KOPT-K1 (cell line): ENCODE results near the gene HSD17B7.
"Not testable (repeated sequence)": the region's sequence is repeated elsewhere in the genome, so short reads cannot be mapped to it uniquely, and the experiment has no call there.

Experiments used
- H3K27ac ChIP-seq: fragments of 200-600 bp; sonication (generic); 2 replicates; pipeline ENCODE4 v1.5.1; 2016; ENCODE audit warnings: antibody characterized with exemption, mild to moderate bottlenecking, low read depth, low read length; ENCODE audit not compliant: poor library complexity, severe bottlenecking
- H3K36me3 ChIP-seq: fragments of 200-600 bp; sonication (generic); 2 replicates; pipeline ENCODE4 v1.5.1; 2017; ENCODE audit warnings: antibody characterized with exemption, mild to moderate bottlenecking, low read length, moderate library complexity; ENCODE audit not compliant: insufficient read depth
- H3K9me3 ChIP-seq: fragments of 200-600 bp; sonication (generic); 2 replicates; pipeline ENCODE4 v1.5.1; 2017; ENCODE audit warnings: antibody characterized with exemption, low read length, mild to moderate bottlenecking; ENCODE audit not compliant: insufficient read depth, poor library complexity, severe bottlenecking

HSD17B7 gene

GRCh38 chr1:162790303-162790984, at the start of gene HSD17B7:
TSS of gene HSD17B7 (plus strand) at chr1:162790702. CDS start at chr1:162790801, 99 bp downstream.
- Histone ChIP-seq H3K27ac (peak within 1 kb of the TSS; percentile 68), H3K36me3 (peaks cover 14% of the 10 kb centered on the region; the same call in 1 of the 2 replicates)
- H3K9me3 ChIP-seq = not testable (repeated sequence)

GRCh38 chr1:162740755-162741154, 49.7 kb upstream of the HSD17B7 start:
- H3K36me3 ChIP-seq = no peaks in the 10 kb centered on the region
- no peaks in the 10 kb centered on the region for H3K9me3 ChIP-seq
- H3K27ac ChIP-seq = no peak overlapping the region

GRCh38 chr1:162741574-162741973, 48.9 kb upstream of the HSD17B7 start:
- Histone ChIP-seq H3K27ac (no peak overlapping the region), H3K9me3 (no peaks in the 10 kb centered on the region), H3K36me3 (no peaks in the 10 kb centered on the region)

GRCh38 chr1:162746264-162746942, 44.1 kb upstream of the HSD17B7 start:
- not testable (repeated sequence) for H3K36me3 ChIP-seq, H3K27ac ChIP-seq, H3K9me3 ChIP-seq

- Histone ChIP-seq H3K9me3 (no peaks in the 10 kb centered on the region), H3K27ac (no peak overlapping the region), H3K36me3 (no peaks in the 10 kb centered on the region)
Observed at GRCh38 chr1:162753001-162753658, 37.4 kb upstream of the HSD17B7 start.

GRCh38 chr1:162753998-162754585, 36.4 kb upstream of the HSD17B7 start:
- H3K27ac ChIP-seq = no peak overlapping the region
- H3K36me3 ChIP-seq = no peaks in the 10 kb centered on the region
- no peaks in the 10 kb centered on the region for H3K9me3 ChIP-seq

GRCh38 chr1:162755306-162755705, 35.2 kb upstream of the HSD17B7 start:
- no peak overlapping the region for H3K27ac ChIP-seq
- no peaks in the 10 kb centered on the region for H3K9me3 ChIP-seq
- no peaks in the 10 kb centered on the region for H3K36me3 ChIP-seq

- Histone ChIP-seq H3K9me3 (no peaks in the 10 kb centered on the region), H3K36me3 (no peaks in the 10 kb centered on the region), H3K27ac (no peak overlapping the region)
Observed at GRCh38 chr1:162756523-162756922, 34.0 kb upstream of the HSD17B7 start.

GRCh38 chr1:162757476-162757875, 33.0 kb upstream of the HSD17B7 start:
- no peaks in the 10 kb centered on the region for H3K9me3 ChIP-seq
- H3K27ac ChIP-seq = no peak overlapping the region
- H3K36me3 ChIP-seq = no peaks in the 10 kb centered on the region

- H3K9me3 ChIP-seq = peaks cover 6% of the 10 kb centered on the region
- no peaks in the 10 kb centered on the region for H3K36me3 ChIP-seq
- no peak overlapping the region for H3K27ac ChIP-seq
Observed at GRCh38 chr1:162765788-162766187, 24.7 kb upstream of the HSD17B7 start.

- H3K36me3 ChIP-seq = no peaks in the 10 kb centered on the region
- H3K9me3 ChIP-seq = peaks cover 6% of the 10 kb centered on the region
- no peak overlapping the region for H3K27ac ChIP-seq
Observed at GRCh38 chr1:162772571-162773154, 17.8 kb upstream of the HSD17B7 start.

- Histone ChIP-seq H3K36me3 (no peaks in the 10 kb centered on the region), H3K27ac (no peak overlapping the region), H3K9me3 (peaks cover 6% of the 10 kb centered on the region)
Observed at GRCh38 chr1:162774007-162774406, 16.5 kb upstream of the HSD17B7 start.

- Histone ChIP-seq H3K27ac (no peak overlapping the region), H3K9me3 (no peaks in the 10 kb centered on the region), H3K36me3 (no peaks in the 10 kb centered on the region)
Observed at GRCh38 chr1:162779043-162779442, 11.5 kb upstream of the HSD17B7 start.

GRCh38 chr1:162782671-162783070, 7.8 kb upstream of the HSD17B7 start:
- Histone ChIP-seq H3K36me3 (no peaks in the 10 kb centered on the region), H3K9me3 (no peaks in the 10 kb centered on the region), H3K27ac (no peak overlapping the region)

- H3K36me3 ChIP-seq, H3K27ac ChIP-seq, H3K9me3 ChIP-seq: not testable (repeated sequence)
Observed at GRCh38 chr1:162784926-162785325, 5.6 kb upstream of the HSD17B7 start.
